PC-9 (cell line): ENCODE results near the gene METTL3. TPM values are rescaled to one million over a fixed set of nuclear protein-coding genes. Genes with fewer than 3 reads are reported as not detected.

ENCODE experiments used
- BruUV-seq: library from RNA; stranded (reverse); fragments of 400-500 nt; replicated peaks from 2 replicates; lab custom pipeline; 2021; lab: Mats Ljungman, UMichigan
- CTCF ChIA-PET: fragments of 300-600 bp; sonication (Branson Sonifier 250); formaldehyde crosslinking; loops from one replicate; lab custom pipeline; 2022; ENCODE audit warnings: antibody characterized with exemption; lab: Charles Lee
- POLR2A ChIA-PET: fragments of 300-600 bp; sonication (Branson Sonifier 250); formaldehyde crosslinking; loops from one replicate; lab custom pipeline; 2022; ENCODE audit warnings: antibody characterized with exemption; ENCODE audit not compliant: unreplicated experiment; lab: Charles Lee
- DNase-seq, 2 experiments: peaks; one replicate each; pipeline versions ENCODE4 v3.0.0 to v3.0.0-alpha.2; 2015 to 2022; ENCODE audit warnings: mixed read lengths in 1 of 2
- H2AFZ ChIP-seq: fragments of 200-600 bp; sonication (generic); 2 replicates; pipeline ENCODE4 v1.8.1; 2017; ENCODE audit warnings: antibody characterized with exemption
- H3F3A ChIP-seq: fragments of 200-600 bp; sonication (generic); 2 replicates; pipeline ENCODE4 v1.8.1; 2017; ENCODE audit warnings: antibody characterized with exemption, mild to moderate bottlenecking, low read depth; ENCODE audit not compliant: insufficient read depth
- H3K27ac ChIP-seq: fragments of 200-600 bp; sonication (generic); 2 replicates; pipeline ENCODE4 v1.6.1; 2016; ENCODE audit warnings: mixed run types
- H3K27me3 ChIP-seq: fragments of 200-600 bp; sonication (generic); 2 replicates; pipeline ENCODE4 v1.6.1; 2016; ENCODE audit warnings: low read depth, mixed run types; ENCODE audit not compliant: insufficient read depth
- H3K36me3 ChIP-seq: fragments of 200-600 bp; sonication (generic); 2 replicates; pipeline ENCODE4 v1.6.1; 2016; ENCODE audit warnings: low read depth, mixed run types
- H3K4me1 ChIP-seq: fragments of 200-600 bp; sonication (generic); replicated peaks from 2 replicates; pipeline ENCODE4 v1.6.1; 2016; ENCODE audit warnings: mixed run types; ENCODE audit not compliant: insufficient read depth
- H3K4me2 ChIP-seq: fragments of 200-600 bp; sonication (generic); 2 replicates; pipeline ENCODE4 v1.6.1; 2017; ENCODE audit warnings: mixed run types
- H3K4me3 ChIP-seq: fragments of 200-600 bp; sonication (generic); 2 replicates; pipeline ENCODE4 v1.6.1; 2016; ENCODE audit warnings: mixed run types
- H3K79me2 ChIP-seq: fragments of 200-600 bp; sonication (generic); 2 replicates; pipeline ENCODE4 v1.6.1; 2017; ENCODE audit warnings: low read depth, mixed run types
- H3K9me2 ChIP-seq: fragments of 200-600 bp; sonication (generic); 2 replicates; pipeline ENCODE4 v1.8.1; 2017; ENCODE audit warnings: mild to moderate bottlenecking; ENCODE audit not compliant: insufficient read depth
- H3K9me3 ChIP-seq: fragments of 200-600 bp; sonication (generic); 2 replicates; pipeline ENCODE4 v1.8.1; 2016; ENCODE audit warnings: low read depth; ENCODE audit not compliant: insufficient read depth
- H4K20me1 ChIP-seq: fragments of 200-600 bp; sonication (generic); 2 replicates; pipeline ENCODE4 v1.8.1; 2017; ENCODE audit not compliant: insufficient read depth
- EZH2 ChIP-seq: fragments of 200-600 bp; sonication (generic); IDR thresholded peaks from 2 replicates; pipeline ENCODE4 v1.8.0; 2017; ENCODE audit warnings: antibody characterized with exemption, low read depth
- intact Hi-C: fragments of 100-400 bp; cut with micrococcal nuclease; formaldehyde crosslinking; loops from one replicate; pipeline ENCODE4 v1.10.0; 2022; ENCODE audit not compliant: unreplicated experiment
- total RNA-seq: library from RNA; stranded (reverse); gene quantifications from 2 replicates; pipeline ENCODE4 v1.2.3, GENCODE V29; 2021
- TF ChIP-seq, protein P1 (sequence below): fragments of 200-600 bp; sonication (generic); conservative IDR thresholded peaks from 2 replicates; pipeline ENCODE4 v1.6.1; 2017; ENCODE audit warnings: mixed run types, antibody characterized with exemption, mild to moderate bottlenecking, moderate library complexity

METTL3 gene
- total RNA-seq, 1 experiment from 2014 or later = 27.9 TPM

DNA sequence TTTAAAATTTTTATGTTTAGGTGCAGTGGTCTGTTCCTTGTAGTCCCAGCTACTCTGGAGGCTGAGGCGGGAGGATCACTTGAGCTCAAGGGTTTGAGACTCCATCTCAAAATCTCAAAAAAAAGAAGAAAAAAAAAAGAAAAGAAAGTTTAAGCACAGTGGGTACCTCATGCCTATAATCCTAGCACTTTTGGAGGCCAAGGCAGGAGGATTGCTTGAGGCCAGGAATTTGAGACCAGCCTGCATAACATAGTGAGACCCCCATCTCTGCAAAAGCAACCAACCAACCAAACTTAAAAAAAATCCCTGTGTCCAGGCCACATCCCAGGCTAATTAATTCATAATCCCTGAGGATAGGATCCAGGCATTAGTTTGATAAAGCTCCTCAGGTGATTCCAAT lies 18.4 kb upstream of the METTL3 start:
- ChIA-PET POLR2A (no interaction called here), CTCF (interaction anchor here (0.6 kb wide), 1 partner anchor 12 kb away, joined by 5 read pairs; no protein-coding TSS in a partner anchor)
- Histone ChIP-seq H2AFZ (no peak overlapping the region), H3K27me3 (no peaks in the 10 kb centered on the region), H3K4me1 (peaks cover 21% of the 10 kb centered on the region), H3K27ac (peak overlapping the region; percentile 64), H3K36me3 (no peaks in the 10 kb centered on the region), H4K20me1 (no peaks in the 10 kb centered on the region), H3K4me3 (no peak overlapping the region), H3F3A (peaks cover 14% of the 10 kb centered on the region; the same call in 1 of the 2 replicates), H3K79me2 (no peaks in the 10 kb centered on the region), H3K4me2 (peak overlapping the region; percentile 49), H3K9me3 (no peaks in the 10 kb centered on the region), H3K9me2 (no peaks in the 10 kb centered on the region)
- no peak for DNase-seq
- intact Hi-C loops = no loop called here
- no TSS peak for BruUV-seq
- TF ChIP-seq EZH2 = no peak
- TF ChIP-seq, protein P1, sequence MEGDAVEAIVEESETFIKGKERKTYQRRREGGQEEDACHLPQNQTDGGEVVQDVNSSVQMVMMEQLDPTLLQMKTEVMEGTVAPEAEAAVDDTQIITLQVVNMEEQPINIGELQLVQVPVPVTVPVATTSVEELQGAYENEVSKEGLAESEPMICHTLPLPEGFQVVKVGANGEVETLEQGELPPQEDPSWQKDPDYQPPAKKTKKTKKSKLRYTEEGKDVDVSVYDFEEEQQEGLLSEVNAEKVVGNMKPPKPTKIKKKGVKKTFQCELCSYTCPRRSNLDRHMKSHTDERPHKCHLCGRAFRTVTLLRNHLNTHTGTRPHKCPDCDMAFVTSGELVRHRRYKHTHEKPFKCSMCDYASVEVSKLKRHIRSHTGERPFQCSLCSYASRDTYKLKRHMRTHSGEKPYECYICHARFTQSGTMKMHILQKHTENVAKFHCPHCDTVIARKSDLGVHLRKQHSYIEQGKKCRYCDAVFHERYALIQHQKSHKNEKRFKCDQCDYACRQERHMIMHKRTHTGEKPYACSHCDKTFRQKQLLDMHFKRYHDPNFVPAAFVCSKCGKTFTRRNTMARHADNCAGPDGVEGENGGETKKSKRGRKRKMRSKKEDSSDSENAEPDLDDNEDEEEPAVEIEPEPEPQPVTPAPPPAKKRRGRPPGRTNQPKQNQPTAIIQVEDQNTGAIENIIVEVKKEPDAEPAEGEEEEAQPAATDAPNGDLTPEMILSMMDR = no peak

DNA sequence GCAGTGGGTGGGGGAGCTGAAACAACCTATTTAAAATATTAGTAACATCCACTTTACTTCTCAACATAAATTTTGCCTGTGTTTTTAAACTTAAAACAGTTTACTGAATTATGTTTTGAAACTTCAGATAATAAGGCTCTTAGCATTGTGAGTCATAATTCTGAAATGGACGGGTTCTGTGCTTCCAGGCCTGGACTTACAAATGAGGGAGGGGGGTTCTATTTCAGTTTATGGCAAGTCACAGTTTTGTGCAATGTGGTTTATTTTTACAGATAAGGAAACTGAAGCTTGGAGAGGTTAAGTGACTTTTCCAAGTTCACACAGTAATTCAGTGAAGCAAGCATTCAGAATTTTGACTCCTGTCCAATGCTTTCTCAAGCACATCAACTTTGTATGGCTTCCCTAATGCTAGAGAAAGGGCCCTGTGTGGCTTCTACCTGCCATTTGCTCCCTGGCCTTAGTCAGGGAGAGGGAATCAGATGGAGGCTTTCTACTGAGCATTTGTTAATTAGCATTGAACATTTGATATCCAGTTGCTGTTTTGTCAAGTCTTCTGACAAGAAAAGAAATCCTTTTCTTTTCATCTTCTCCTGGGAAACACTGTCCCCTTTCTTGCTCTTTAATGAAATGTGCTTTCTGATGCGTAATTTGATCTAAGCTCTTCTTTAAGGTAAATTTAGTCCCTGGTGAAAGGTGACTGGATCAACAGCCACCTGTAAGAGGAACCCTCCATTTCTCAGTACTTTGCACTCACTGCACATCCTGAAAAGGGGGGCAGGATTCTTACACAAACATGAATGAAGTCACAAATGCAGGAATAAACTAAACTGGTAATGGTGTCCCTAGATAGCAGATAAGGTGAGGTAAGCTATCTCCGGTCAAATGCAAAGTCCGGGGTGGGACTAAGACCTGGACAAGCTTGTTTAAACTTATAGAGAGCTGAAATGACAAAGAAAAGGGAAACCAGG lies 17.5 kb upstream of the METTL3 start:
- CTCF ChIA-PET = interaction anchor here (0.6 kb wide), 1 partner anchor 11 kb away, joined by 5 read pairs; no protein-coding TSS in a partner anchor

GRCh38 chr14:21527318-21527679 lies 16.2 kb upstream of the METTL3 start:
- peaks cover 21% of the 10 kb centered on the region for H3K4me1 ChIP-seq
- no peaks in the 10 kb centered on the region for H3K27me3 ChIP-seq
- CTCF ChIA-PET = interaction anchor here (0.6 kb wide), 1 partner anchor 27 kb away, joined by 13 read pairs; no protein-coding TSS in a partner anchor
- no peaks in the 10 kb centered on the region for H3K79me2 ChIP-seq
- intact Hi-C loops = no loop called here
- POLR2A ChIA-PET = no interaction called here
- no peak overlapping the region for H3K4me2 ChIP-seq
- no peak overlapping the region for H3K4me3 ChIP-seq
- no peaks in the 10 kb centered on the region for H3K9me3 ChIP-seq
- no peaks in the 10 kb centered on the region for H3K36me3 ChIP-seq
- no peaks in the 10 kb centered on the region for H3K9me2 ChIP-seq
- no peaks in the 10 kb centered on the region for H4K20me1 ChIP-seq
- TF ChIP-seq EZH2 = no peak
- TF ChIP-seq, protein P1 = no peak
- peaks cover 14% of the 10 kb centered on the region; the same call in 1 of the 2 replicates for H3F3A ChIP-seq
- H3K27ac ChIP-seq = no peak overlapping the region
- no TSS peak for BruUV-seq
- no peak for DNase-seq
- H2AFZ ChIP-seq = no peak overlapping the region

More for the DNA sequence above, 17.5 kb upstream of the METTL3 start:
- BruUV-seq = no TSS peak
- Histone ChIP-seq H3K79me2 (no peaks in the 10 kb centered on the region), H3K4me2 (peak overlapping the region; percentile 49), H3K9me3 (no peaks in the 10 kb centered on the region), H3K4me1 (peaks cover 21% of the 10 kb centered on the region), H4K20me1 (no peaks in the 10 kb centered on the region), H3K9me2 (no peaks in the 10 kb centered on the region), H3F3A (peaks cover 14% of the 10 kb centered on the region; the same call in 1 of the 2 replicates), H3K4me3 (no peak overlapping the region; the same call in 1 of the 2 replicates), H3K27ac (peak overlapping the region; percentile 64), H3K27me3 (no peaks in the 10 kb centered on the region), H2AFZ (peak overlapping the region; percentile 9; the same call in 1 of the 2 replicates), H3K36me3 (no peaks in the 10 kb centered on the region)
- POLR2A ChIA-PET = interaction anchor here (0.6 kb wide), 2 partner anchors 65 to 311 kb away, joined by 4 to 6 read pairs; no protein-coding TSS in a partner anchor
- peak in 1 of 2 experiments; percentile 55 for DNase-seq
- no peak for TF ChIP-seq EZH2
- TF ChIP-seq, protein P1 = no peak
- intact Hi-C loops = loop anchor here (1.0 kb wide), 1 partner anchor 17 kb away; the partner anchor contains the start of gene METTL3
